K562 (cell line): ENCODE results near the gene SMCO4. TPM values are rescaled to one million over a fixed set of nuclear protein-coding genes. Genes with fewer than 3 reads are reported as not detected.

Source experiments
- CHD1 ChIP-seq: fragments of 200-600 bp; sonication (generic); IDR thresholded peaks from one replicate; pipeline ENCODE4 v1.6.1; 2012; ENCODE audit warnings: mild to moderate bottlenecking, moderate library complexity, low read length, inconsistent platforms
- DACH1 ChIP-seq: fragments of 450-650 bp; IDR thresholded peaks from 2 replicates; pipeline ENCODE4 v1.6.1; 2018; ENCODE audit not compliant: partially characterized antibody
- KDM1A ChIP-seq, 2 experiments: fragments of 450-650 bp; IDR thresholded peaks; 2 replicates each; pipeline ENCODE4 v1.6.1; 2016; ENCODE audit warnings: mild to moderate bottlenecking in 2 of 2
- MEIS2 ChIP-seq: fragments of 450-650 bp; IDR thresholded peaks from 2 replicates; pipeline ENCODE4 v1.6.1; 2014; ENCODE audit warnings: mild to moderate bottlenecking; ENCODE audit not compliant: partially characterized antibody
- SIX5 ChIP-seq, 2 experiments: IDR thresholded peaks; 2 replicates each; pipeline ENCODE4 v1.6.1; 2011; ENCODE audit warnings: low read length in 2 of 2, borderline replicate concordance in 1 of 2, low read depth in 1 of 2, mild to moderate bottlenecking in 1 of 2, moderate library complexity in 1 of 2; ENCODE audit not compliant: insufficient read depth in 1 of 2
- TARDBP ChIP-seq: fragments of 450-650 bp; IDR thresholded peaks from 2 replicates; pipeline ENCODE4 v1.6.1; 2016
- ZBTB17 ChIP-seq: fragments of 450-650 bp; formaldehyde crosslinking; IDR thresholded peaks from 2 replicates; pipeline ENCODE4 v1.4.0; 2020; ENCODE audit warnings: mild to moderate bottlenecking
- ZNF12 ChIP-seq: sonication (generic); formaldehyde crosslinking; IDR thresholded peaks from 2 replicates; pipeline ENCODE4 v1.4.0; 2020; ENCODE audit warnings: mild to moderate bottlenecking, missing genetic modification reagents
- ZNF232 ChIP-seq: sonication (generic); formaldehyde crosslinking; IDR thresholded peaks from 2 replicates; pipeline ENCODE4 v1.8.0; 2022; ENCODE audit warnings: mild to moderate bottlenecking, missing genetic modification reagents
- polyA plus RNA-seq, 8 experiments: library from polyadenylated mRNA; depleted of rRNA in 4 of 8; stranded (reverse) in 5 of 8; unstranded in 3 of 8; fragments of >200 nt; fragmentation: Nextera tagmentation in 2 of 8; fragmentation: Illumina TruSeq in 1 of 8; extraction: Ambion mirVana in 2 of 8; extraction: Trizol in 1 of 8; gene quantifications; 2 replicates each; pipeline versions ENCODE4 v1.2.1 to v1.2.3, GENCODE V29; 2011 to 2014; ENCODE audit warnings: inconsistent platforms in 1 of 8, missing spikeins in 1 of 8
- total RNA-seq, 7 experiments: library from RNA; depleted of rRNA in 6 of 7; stranded (reverse); fragments of >200 nt in 6 of 7; fragmentation: Illumina TruSeq in 2 of 7; extraction: Trizol in 2 of 7; gene quantifications; 2 replicates each; pipeline versions ENCODE4 v1.2.1 to v1.2.3, GENCODE V29; 2011 to 2021; ENCODE audit warnings: low replicate concordance in 1 of 7
- TF ChIP-seq, protein P1 (sequence below): fragments of 450-650 bp; IDR thresholded peaks from 2 replicates; pipeline ENCODE4 v1.6.1; 2016
- TF ChIP-seq, protein P2 (sequence below), 2 experiments: IDR thresholded peaks in 1 of 2; conservative IDR thresholded peaks in 1 of 2; 2 replicates each; pipeline ENCODE4 v1.6.1; 2016; ENCODE audit warnings: low read depth in 2 of 2, mild to moderate bottlenecking in 1 of 2, missing compliant biosample characterization in 1 of 2, missing genetic modification characterization in 1 of 2, moderate library complexity in 1 of 2

Gene SMCO4
- total and polyA plus RNA-seq, 9 of the 15 experiments (the other 6 are each of a cell fraction or from before 2014, with no cell fraction given), result 1.8 to 27.8 (median 15.3) TPM

DNA sequence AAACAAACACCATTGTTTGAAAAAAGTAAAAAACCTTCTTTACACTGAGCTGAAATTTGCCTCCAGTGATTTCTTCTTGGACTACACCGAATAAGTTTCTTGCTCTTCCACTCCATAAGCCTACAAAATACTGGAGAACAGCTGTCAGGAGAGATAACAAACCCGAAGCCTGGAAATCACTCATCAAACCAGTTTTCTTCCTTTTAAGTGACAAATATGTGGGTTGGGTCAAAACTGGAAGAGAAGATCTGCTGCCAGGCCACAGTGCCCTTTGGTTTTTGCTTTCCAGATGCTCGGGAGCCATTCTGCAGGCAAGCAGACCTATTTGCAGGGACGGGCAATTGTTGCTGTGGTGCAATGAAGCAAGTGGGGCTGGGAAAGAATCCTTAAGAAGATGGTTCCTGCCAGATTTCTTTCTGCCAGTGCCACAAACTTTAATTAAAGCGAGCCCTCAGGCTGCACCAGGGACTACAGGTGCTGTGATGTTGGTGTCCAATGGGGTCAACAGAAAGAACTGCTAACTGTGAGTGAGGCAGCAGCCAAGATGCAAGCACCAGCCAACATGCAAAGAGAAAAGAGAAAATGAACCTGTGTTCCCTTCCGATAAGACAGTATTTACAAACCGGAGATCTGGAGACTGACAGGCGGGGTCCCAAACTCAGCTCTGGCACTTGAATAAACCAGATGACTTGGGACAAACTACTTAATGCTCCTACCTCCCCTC, 44.8 kb upstream of the SMCO4 start (continued):
- TF ChIP-seq, protein P1, sequence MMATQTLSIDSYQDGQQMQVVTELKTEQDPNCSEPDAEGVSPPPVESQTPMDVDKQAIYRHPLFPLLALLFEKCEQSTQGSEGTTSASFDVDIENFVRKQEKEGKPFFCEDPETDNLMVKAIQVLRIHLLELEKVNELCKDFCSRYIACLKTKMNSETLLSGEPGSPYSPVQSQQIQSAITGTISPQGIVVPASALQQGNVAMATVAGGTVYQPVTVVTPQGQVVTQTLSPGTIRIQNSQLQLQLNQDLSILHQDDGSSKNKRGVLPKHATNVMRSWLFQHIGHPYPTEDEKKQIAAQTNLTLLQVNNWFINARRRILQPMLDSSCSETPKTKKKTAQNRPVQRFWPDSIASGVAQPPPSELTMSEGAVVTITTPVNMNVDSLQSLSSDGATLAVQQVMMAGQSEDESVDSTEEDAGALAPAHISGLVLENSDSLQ, result peak; percentile 88
- TF ChIP-seq DACH1 (peak; percentile 15), ZBTB17 (no peak), MEIS2 (peak; percentile 96), ZNF232 (CRISPR knock-in tag) (no peak), TARDBP (no peak), ZNF12 (CRISPR knock-in tag) (no peak), KDM1A (IDR thresholded peaks at IDR 0.05) (peak; percentile 56 to 72; a peak in 3 of 4 replicates), SIX5 (IDR thresholded peaks at IDR 0.05; ENCODE audit: borderline replicate concordance in 1 of 2, insufficient read depth in 1 of 2, low read depth in 1 of 2, low read length in 2 of 2) (no peak), CHD1 (peak; percentile 80)
- TF ChIP-seq, protein P2, sequence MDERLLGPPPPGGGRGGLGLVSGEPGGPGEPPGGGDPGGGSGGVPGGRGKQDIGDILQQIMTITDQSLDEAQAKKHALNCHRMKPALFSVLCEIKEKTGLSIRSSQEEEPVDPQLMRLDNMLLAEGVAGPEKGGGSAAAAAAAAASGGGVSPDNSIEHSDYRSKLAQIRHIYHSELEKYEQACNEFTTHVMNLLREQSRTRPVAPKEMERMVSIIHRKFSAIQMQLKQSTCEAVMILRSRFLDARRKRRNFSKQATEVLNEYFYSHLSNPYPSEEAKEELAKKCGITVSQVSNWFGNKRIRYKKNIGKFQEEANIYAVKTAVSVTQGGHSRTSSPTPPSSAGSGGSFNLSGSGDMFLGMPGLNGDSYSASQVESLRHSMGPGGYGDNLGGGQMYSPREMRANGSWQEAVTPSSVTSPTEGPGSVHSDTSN (CRISPR knock-in tag; IDR thresholded peaks at IDR 0.05; ENCODE audit: low read depth), result peak; percentile 25; the same call in 1 of the 2 replicates
- TF ChIP-seq, protein P2 (tag; conservative IDR thresholded peaks at IDR 0.05; ENCODE audit: low read depth), result peak; percentile 82
- TF ChIP-seq, all 486 proteins: peak for 34
